ENCODE results near the gene CALCOCO1. TPM values are rescaled to one million over a fixed set of nuclear protein-coding genes. Genes with fewer than 3 reads are reported as not detected.
A peak's percentile ranks its signal among the peaks of the same experiment; 100 is the strongest.

Gene CALCOCO1
- total and polyA plus RNA-seq, 7 donors: 24.0 to 322 (median 232) TPM

DNA sequence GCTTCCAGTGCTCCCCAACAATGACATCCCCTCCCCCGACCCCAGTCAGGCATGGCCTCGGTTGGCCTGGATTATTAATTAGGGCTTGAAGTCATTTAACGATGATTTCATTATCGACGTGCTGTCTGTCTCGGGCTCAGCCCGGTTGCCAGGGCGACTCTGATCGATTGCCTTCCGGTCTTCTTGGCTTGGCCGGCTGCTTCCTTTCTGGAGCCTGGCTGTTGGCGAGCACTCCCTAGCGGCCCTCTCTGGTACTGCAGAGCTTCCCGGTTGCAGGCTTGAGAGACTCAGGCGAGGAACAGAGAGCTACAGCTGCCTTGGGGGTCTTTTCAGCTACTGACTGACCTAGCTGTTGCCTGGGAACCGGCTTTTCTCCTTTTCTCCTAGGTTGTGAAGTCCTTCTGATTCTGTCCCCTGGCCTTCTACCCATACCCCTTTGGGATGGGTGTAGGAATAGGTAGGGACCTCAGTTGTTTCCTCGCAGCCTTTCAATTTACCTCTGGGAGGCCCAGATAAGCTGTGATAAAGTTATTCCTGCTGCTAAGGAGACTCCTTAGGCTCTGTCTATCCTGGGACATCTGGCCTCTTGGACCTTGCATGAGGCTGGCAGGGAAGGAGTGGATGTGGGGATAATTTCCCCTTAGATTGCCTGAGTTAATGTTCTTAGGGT is 30.0 kb upstream of the CALCOCO1 start:
- no peak overlapping the region for H3K4me3 ChIP-seq
- H3K9me3 ChIP-seq: no peaks in the 10 kb centered on the region
- no peaks in the 10 kb centered on the region for H3K36me3 ChIP-seq
- DNase-seq: peak; percentile 82
- TF ChIP-seq POLR2AphosphoS5 (IDR thresholded peaks at IDR 0.05) (no peak), CTCF (IDR thresholded peaks at IDR 0.05) (peak; percentile 45 to 83 (median 56))
- intact Hi-C loops (cut with DNase I): no loop called here
- WGBS, 2 donors: 4 to 9% methylated on average over 17 of the region's 17 CpGs
- peaks cover 0 to 41% (median 24%) of the 10 kb centered on the region in 4 donors for H3K4me1 ChIP-seq
- peaks cover 0 to 31% (median 10%) of the 10 kb centered on the region in 3 donors for H3K27me3 ChIP-seq
- H3K27ac ChIP-seq: no peak overlapping the region

DNA sequence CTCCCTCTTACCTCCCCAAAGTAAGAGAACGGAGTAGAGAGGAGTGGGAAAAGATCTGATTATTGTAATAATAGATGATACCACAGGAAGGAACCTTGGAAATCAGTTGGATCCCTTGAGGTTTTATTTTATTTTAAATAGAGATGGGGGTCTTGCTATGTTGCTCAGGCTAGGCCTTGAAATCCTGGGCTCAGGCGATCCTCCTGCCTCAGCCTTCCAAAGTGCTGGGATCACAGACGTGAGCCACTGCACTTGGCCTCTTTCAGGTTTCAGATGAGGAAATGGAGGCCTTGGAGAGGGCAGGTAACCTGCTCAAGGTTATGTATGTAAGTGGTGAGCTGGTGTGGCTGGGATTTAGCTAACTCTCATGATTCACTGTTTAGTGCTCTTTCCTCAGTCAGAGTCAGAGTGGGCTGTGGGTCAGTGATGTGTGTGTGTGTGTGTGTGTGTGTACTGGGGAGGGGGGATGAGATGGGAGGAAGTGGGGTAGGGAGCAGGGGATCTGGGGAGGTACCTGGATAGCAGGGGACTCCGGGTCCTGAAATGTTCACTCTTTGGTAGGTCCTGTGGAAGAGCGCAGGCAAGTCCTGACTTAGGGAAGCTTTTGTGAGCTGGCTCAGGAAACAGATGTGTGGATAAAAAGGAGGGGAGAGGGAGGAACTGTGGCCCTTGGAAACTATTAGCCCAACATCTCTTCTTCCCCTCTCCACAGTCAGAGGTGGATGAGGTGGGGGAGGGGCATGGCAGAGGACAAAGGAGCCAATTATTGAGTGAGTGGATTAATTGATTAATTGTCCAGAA is 29.2 kb upstream of the CALCOCO1 start:
- WGBS, 2 donors: 64 to 74% methylated on average over 5 of the region's 5 CpGs
- no peak for DNase-seq
- peaks cover 0 to 26% (median 13%) of the 10 kb centered on the region in 3 donors for H3K27me3 ChIP-seq
- peaks cover 0 to 48% (median 32%) of the 10 kb centered on the region in 4 donors for H3K4me1 ChIP-seq
- H3K9me3 ChIP-seq: no peaks in the 10 kb centered on the region
- TF ChIP-seq POLR2A (IDR thresholded peaks at IDR 0.05) (no peak), POLR2AphosphoS5 (IDR thresholded peaks at IDR 0.05) (no peak), EP300 (IDR thresholded peaks at IDR 0.05) (no peak), CTCF (IDR thresholded peaks at IDR 0.05) (no peak)
- intact Hi-C loops (cut with DNase I): no loop called here
- H3K36me3 ChIP-seq: no peaks in the 10 kb centered on the region
- H3K27ac ChIP-seq: no peak overlapping the region
- no peak overlapping the region for H3K4me3 ChIP-seq

DNA sequence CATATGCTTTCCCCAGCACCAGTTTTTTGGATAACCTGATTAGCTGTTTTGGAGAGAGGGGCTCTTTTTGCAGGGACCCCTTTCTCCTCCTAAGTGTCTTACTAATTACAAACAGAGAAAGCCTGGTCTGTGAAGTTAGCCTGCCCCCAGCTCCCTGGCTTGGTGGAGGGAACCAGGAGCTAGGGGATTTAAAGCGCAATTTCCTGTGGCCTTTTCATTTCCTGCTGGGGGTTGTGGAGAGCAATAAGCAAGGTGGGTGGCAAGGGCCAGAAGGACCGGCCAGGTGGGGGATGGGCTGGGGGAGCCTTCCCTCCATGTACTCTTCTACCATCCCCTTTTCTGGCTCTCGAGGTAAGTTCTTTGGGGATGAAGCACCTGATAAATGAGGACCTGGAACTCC is 28.6 kb upstream of the CALCOCO1 start:
- 39 to 43% methylated on average over 3 of the region's 3 CpGs for WGBS, 2 donors
- H3K27me3 ChIP-seq: peaks cover 0 to 26% (median 13%) of the 10 kb centered on the region in 3 donors
- no peak for DNase-seq
- H3K4me1 ChIP-seq: peaks cover 0 to 54% (median 38%) of the 10 kb centered on the region in 4 donors
- intact Hi-C loops (cut with DNase I): no loop called here
- H3K9me3 ChIP-seq: no peaks in the 10 kb centered on the region
- no peak for TF ChIP-seq POLR2AphosphoS5 (IDR thresholded peaks at IDR 0.05)
- TF ChIP-seq POLR2A (IDR thresholded peaks at IDR 0.05): no peak
- no peak for TF ChIP-seq CTCF (IDR thresholded peaks at IDR 0.05)
- no peak for TF ChIP-seq EP300 (IDR thresholded peaks at IDR 0.05)
- no peak overlapping the region for H3K27ac ChIP-seq
- H3K36me3 ChIP-seq: no peaks in the 10 kb centered on the region
- H3K4me3 ChIP-seq: no peak overlapping the region

- WGBS, 2 donors: 66 to 74% methylated on average over 4 of the region's 4 CpGs
- H3K36me3 ChIP-seq: no peaks in the 10 kb centered on the region
- no peak overlapping the region for H3K4me3 ChIP-seq
- DNase-seq: no peak
- peaks cover 0 to 25% (median 13%) of the 10 kb centered on the region in 3 donors for H3K27me3 ChIP-seq
- intact Hi-C loops (cut with DNase I): no loop called here
- H3K9me3 ChIP-seq: no peaks in the 10 kb centered on the region
- peak overlapping the region in 2 of 4 donors; percentile 30 to 60 for H3K27ac ChIP-seq
- H3K4me1 ChIP-seq: peaks cover 0 to 59% (median 42%) of the 10 kb centered on the region in 4 donors
- TF ChIP-seq EP300 (IDR thresholded peaks at IDR 0.05): no peak
- TF ChIP-seq POLR2A (IDR thresholded peaks at IDR 0.05): no peak
- no peak for TF ChIP-seq CTCF (IDR thresholded peaks at IDR 0.05)
- no peak for TF ChIP-seq POLR2AphosphoS5 (IDR thresholded peaks at IDR 0.05)
Observed at GRCh38 chr12:53755451-53755891, 28.2 kb upstream of the CALCOCO1 start.

All from sigmoid colon (tissue), 7 donors.